Tibial nerve (tissue), 4 donors: ENCODE results near the gene GALNS. TPM values are rescaled to one million over a fixed set of nuclear protein-coding genes. Genes with fewer than 3 reads are reported as not detected.

ENCODE experiments used
- DNase-seq, 2 donors: peaks; one replicate each; pipeline ENCODE4 v3.0.0-alpha.2; 2019; ENCODE audit warnings: low spot score in 2 of 2
- H3K27ac ChIP-seq, 4 donors: fragments of 200-600 bp; sonication (generic) in 3 of 4; one replicate each; pipeline ENCODE4 v1.5.1; 2017 to 2019; ENCODE audit warnings: mild to moderate bottlenecking in 1 of 4
- H3K27me3 ChIP-seq, 2 donors: fragments of 200-600 bp; sonication (generic) in 1 of 2; one replicate each; pipeline versions ENCODE4 v1.5.1 to v1.6.0; 2017 to 2019
- H3K36me3 ChIP-seq, 3 donors: fragments of 200-600 bp; sonication (generic); one replicate each; pipeline ENCODE4 v1.5.1; 2018 to 2019
- H3K4me1 ChIP-seq, 4 donors: fragments of 200-600 bp; sonication (generic) in 3 of 4; one replicate each; pipeline ENCODE4 v1.5.1; 2017 to 2019
- H3K4me3 ChIP-seq, 4 donors: fragments of 200-600 bp; sonication (generic) in 3 of 4; one replicate each; pipeline ENCODE4 v1.5.1; 2017 to 2019; ENCODE audit warnings: mild to moderate bottlenecking in 1 of 4, moderate library complexity in 1 of 4
- H3K9me3 ChIP-seq, 4 donors: fragments of 200-600 bp; sonication (generic) in 3 of 4; one replicate each; pipeline ENCODE4 v1.5.1; 2017 to 2019
- EP300 ChIP-seq, 2 donors: sonication (generic); formaldehyde crosslinking; IDR thresholded peaks; one replicate each; pipeline ENCODE4 v1.6.1; 2017; ENCODE audit warnings: antibody characterized with exemption in 2 of 2, mild to moderate bottlenecking in 1 of 2
- POLR2A ChIP-seq, 2 donors: fragments of 450-650 bp; IDR thresholded peaks; one replicate each; pipeline ENCODE4 v1.6.1; 2017; ENCODE audit warnings: antibody characterized with exemption in 2 of 2, mild to moderate bottlenecking in 2 of 2, moderate library complexity in 2 of 2
- WGBS, 2 donors: methylation state at CpG; one replicate each; pipeline ENCODE4 v1.1.5; 2018; 5-methylcytosine and 5-hydroxymethylcytosine counted together
- total RNA-seq, 4 donors: library from RNA; depleted of rRNA; stranded (reverse); fragments of >200 nt; gene quantifications; one replicate each; pipeline ENCODE4 v1.1.0, GENCODE V29; 2016
- TF ChIP-seq, protein P1 (sequence below), 5 experiments: fragments of 200-600 bp in 3 of 5; fragments of 450-650 bp in 2 of 5; sonication (generic) in 3 of 5; IDR thresholded peaks; one replicate each; pipeline ENCODE4 v1.5.1; 2016 to 2019; ENCODE audit warnings: antibody characterized with exemption in 5 of 5, mild to moderate bottlenecking in 3 of 5, moderate library complexity in 2 of 5

The GALNS gene
- total RNA-seq, 4 donors from 2014 or later, result 15.1 to 80.1 (median 43.2) TPM

DNA sequence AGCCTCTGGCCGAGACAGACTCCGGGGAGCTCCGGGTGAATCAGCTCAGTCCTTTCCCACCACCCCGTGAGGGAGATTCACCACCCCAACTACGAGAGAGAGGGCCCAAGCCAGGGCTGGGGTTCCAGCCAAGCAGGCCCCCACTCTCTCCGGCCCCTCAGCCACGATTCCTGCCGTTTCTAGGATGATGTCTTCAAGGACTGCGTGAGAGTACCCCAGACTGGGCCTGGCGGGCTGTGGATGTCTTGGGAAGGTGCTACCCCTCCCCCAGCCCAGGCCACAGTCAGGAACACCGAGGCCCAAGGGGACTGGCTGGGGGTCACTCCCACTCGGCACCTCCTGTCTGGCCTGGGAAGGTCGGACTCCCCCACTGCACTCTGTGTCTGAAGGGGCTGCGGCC lies 31.3 kb upstream of the GALNS start:
- Histone ChIP-seq H3K27ac (peak overlapping the region in 3 of 4 donors; percentile 42 to 60 (median 45)), H3K36me3 (peaks cover 0 to 15% (median 0%) of the 10 kb centered on the region in 3 donors), H3K27me3 (no peaks in the 10 kb centered on the region), H3K4me1 (peaks cover 0 to 30% (median 3%) of the 10 kb centered on the region in 4 donors), H3K4me3 (no peak overlapping the region), H3K9me3 (no peaks in the 10 kb centered on the region)
- DNase-seq, result no peak
- 63 to 64% methylated on average over 9 to 10 of the region's 14 CpGs for WGBS, 2 donors
- TF ChIP-seq, protein P1, sequence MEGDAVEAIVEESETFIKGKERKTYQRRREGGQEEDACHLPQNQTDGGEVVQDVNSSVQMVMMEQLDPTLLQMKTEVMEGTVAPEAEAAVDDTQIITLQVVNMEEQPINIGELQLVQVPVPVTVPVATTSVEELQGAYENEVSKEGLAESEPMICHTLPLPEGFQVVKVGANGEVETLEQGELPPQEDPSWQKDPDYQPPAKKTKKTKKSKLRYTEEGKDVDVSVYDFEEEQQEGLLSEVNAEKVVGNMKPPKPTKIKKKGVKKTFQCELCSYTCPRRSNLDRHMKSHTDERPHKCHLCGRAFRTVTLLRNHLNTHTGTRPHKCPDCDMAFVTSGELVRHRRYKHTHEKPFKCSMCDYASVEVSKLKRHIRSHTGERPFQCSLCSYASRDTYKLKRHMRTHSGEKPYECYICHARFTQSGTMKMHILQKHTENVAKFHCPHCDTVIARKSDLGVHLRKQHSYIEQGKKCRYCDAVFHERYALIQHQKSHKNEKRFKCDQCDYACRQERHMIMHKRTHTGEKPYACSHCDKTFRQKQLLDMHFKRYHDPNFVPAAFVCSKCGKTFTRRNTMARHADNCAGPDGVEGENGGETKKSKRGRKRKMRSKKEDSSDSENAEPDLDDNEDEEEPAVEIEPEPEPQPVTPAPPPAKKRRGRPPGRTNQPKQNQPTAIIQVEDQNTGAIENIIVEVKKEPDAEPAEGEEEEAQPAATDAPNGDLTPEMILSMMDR (IDR thresholded peaks at IDR 0.05), result no peak
- TF ChIP-seq EP300 (IDR thresholded peaks at IDR 0.05) (no peak), POLR2A (IDR thresholded peaks at IDR 0.05) (no peak)

DNA sequence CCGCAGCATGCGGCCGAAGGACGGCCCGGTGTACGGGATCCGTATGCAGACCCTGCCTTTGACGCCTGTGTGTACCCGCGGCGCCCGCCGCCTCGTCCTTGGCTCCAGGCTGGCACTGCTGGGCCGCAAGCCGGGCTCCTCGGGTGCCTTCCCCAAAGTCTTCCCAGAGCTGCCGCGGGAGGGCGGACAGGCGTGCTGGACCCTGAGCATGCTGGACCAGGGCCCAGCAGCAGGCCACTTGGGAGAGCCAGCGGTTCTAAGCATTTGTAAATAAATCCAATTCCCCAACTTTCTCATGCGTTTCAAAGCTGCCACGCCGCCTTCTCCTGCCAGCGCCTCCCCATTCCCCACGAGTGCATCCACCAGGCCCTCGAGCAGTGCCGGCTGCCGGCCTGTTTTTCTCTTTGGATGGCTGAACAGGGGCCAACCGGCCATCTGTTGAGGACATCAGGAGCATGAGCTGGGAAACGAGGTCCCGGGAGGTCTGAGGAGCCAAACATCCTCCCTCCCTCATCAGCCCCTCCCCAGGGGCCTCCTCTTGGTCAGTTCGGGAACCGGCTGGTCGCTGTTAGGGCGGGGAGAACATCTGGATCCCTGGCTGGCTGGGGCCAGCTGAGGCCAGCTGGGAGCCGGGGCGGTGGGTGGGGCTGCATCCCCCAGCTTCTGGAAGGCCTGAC lies 30.2 kb upstream of the GALNS start:
- peaks cover 0 to 14% (median 0%) of the 10 kb centered on the region in 3 donors for H3K36me3 ChIP-seq
- H3K4me3 ChIP-seq, result no peak overlapping the region
- H3K27me3 ChIP-seq, result no peaks in the 10 kb centered on the region
- 69 to 71% methylated on average over 33 to 35 of the region's 39 CpGs for WGBS, 2 donors
- H3K9me3 ChIP-seq, result no peaks in the 10 kb centered on the region
- TF ChIP-seq POLR2A (IDR thresholded peaks at IDR 0.05), result no peak
- TF ChIP-seq, protein P1 (IDR thresholded peaks at IDR 0.05), result peak in 1 of 5 experiments; percentile 41
- peak in 1 of 2 donors; percentile 48 for TF ChIP-seq EP300 (IDR thresholded peaks at IDR 0.05)
- DNase-seq, result peak; percentile 24 to 73
- H3K27ac ChIP-seq, result peak overlapping the region in 3 of 4 donors; percentile 13 to 60 (median 44)
- peaks cover 0 to 35% (median 3%) of the 10 kb centered on the region in 4 donors for H3K4me1 ChIP-seq

DNA sequence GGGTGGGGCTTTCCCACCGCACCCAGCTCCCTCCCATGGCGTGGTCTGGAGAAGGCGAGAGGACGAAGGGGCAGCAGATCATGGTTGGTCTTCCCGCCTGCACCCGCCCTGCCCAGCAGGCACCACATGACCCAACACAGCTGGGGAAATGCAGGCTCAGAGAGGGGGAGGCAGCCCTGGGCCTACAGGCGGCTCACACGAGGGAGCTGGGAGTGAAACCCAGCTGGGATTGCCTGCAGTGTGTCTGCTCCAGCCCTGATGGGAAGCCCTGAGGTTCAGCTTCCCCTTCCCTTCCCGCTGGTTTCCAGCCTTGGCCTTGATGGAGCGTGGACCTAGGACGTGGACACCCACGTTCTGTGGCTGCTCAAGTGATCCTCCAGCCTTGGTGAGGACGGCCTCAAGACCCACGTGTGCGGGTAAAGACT lies 29.7 kb upstream of the GALNS start:
- no peak for DNase-seq
- Histone ChIP-seq H3K4me3 (no peak overlapping the region), H3K4me1 (peaks cover 0 to 40% (median 3%) of the 10 kb centered on the region in 4 donors), H3K27ac (peak overlapping the region in 2 of 4 donors; percentile 13 to 60), H3K36me3 (peaks cover 0 to 8% (median 0%) of the 10 kb centered on the region in 3 donors), H3K27me3 (peaks cover 0 to 1% of the 10 kb centered on the region in 2 donors), H3K9me3 (no peaks in the 10 kb centered on the region)
- TF ChIP-seq, protein P1 (IDR thresholded peaks at IDR 0.05), result no peak
- TF ChIP-seq EP300 (IDR thresholded peaks at IDR 0.05), result no peak
- TF ChIP-seq POLR2A (IDR thresholded peaks at IDR 0.05), result no peak
- WGBS, 2 donors, result 68 to 74% methylated on average over 12 to 14 of the region's 15 CpGs

DNA sequence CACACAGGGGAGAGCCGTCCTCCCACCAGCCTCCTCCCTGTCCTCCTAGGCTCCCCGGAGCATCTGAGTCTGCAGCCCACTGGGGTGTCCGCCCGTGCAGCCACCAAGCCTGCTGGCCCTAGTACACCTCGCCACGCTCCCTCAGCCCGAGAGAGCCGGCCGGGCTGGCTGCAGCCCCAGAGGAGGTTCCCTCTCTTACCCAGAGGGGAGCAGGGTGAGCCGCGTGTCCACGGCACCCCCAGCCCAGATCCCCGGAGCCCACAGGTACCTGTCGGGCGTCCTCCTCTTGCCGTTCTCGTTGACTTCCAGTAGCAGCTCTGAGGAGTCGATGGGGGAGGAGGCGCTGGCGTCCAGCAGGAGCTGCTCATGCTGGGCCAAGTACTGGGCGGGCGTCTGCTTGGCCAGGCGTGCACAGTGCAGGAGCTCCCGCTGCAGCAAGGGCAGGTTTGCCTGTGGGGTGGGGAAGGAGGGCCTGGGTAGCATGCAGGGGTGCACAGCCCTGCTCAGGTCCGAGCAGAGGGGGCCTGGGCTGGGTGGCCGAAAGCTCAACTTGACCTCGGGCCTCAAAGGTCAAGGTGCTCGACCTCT lies 29.0 kb upstream of the GALNS start:
- Histone ChIP-seq H3K4me3 (no peak overlapping the region), H3K4me1 (peaks cover 0 to 43% (median 3%) of the 10 kb centered on the region in 4 donors), H3K27ac (no peak overlapping the region), H3K27me3 (peaks cover 0 to 8% of the 10 kb centered on the region in 2 donors), H3K9me3 (no peaks in the 10 kb centered on the region), H3K36me3 (peaks cover 0 to 6% (median 0%) of the 10 kb centered on the region in 3 donors)
- WGBS, 2 donors, result 82 to 84% methylated on average over 15 to 24 of the region's 28 CpGs
- TF ChIP-seq POLR2A (IDR thresholded peaks at IDR 0.05), result no peak
- no peak for TF ChIP-seq EP300 (IDR thresholded peaks at IDR 0.05)
- TF ChIP-seq, protein P1 (IDR thresholded peaks at IDR 0.05), result no peak
- DNase-seq, result no peak
